ENCODE data around the gene ZBTB11.
"Not testable (repeated sequence)": the region's sequence is repeated elsewhere in the genome, so short reads cannot be mapped to it uniquely, and the experiment has no call there.

ZBTB11 gene

GRCh38 chr3:101615525-101615924, 61.4 kb downstream of the ZBTB11 start:
- no peak overlapping the region for H3K4me3 ChIP-seq (replicated peaks; ENCODE audit: low read depth, low read length)
- no peak for TF ChIP-seq CTCF (IDR thresholded peaks at IDR 0.05; ENCODE audit: low read depth, low read length, missing control alignments)
- no peak for DNase-seq (ENCODE audit: extremely low read depth, low read depth)

GRCh38 chr3:101613014-101613413, 63.9 kb downstream of the ZBTB11 start:
- not testable (repeated sequence) for H3K4me3 ChIP-seq (replicated peaks; ENCODE audit: low read depth, low read length); DNase-seq (ENCODE audit: extremely low read depth, low read depth)

- TF ChIP-seq CTCF (IDR thresholded peaks at IDR 0.05; ENCODE audit: low read depth, low read length, missing control alignments), result no peak
- DNase-seq (ENCODE audit: extremely low read depth, low read depth), result no peak
- H3K4me3 ChIP-seq (replicated peaks; ENCODE audit: low read depth, low read length), result no peak overlapping the region
Measured at GRCh38 chr3:101611023-101611422, 65.9 kb downstream of the ZBTB11 start.

- H3K4me3 ChIP-seq (replicated peaks; ENCODE audit: low read depth, low read length); DNase-seq (ENCODE audit: extremely low read depth, low read depth): not testable (repeated sequence)
Measured at GRCh38 chr3:101605398-101605797, 71.5 kb downstream of the ZBTB11 start.

- DNase-seq (ENCODE audit: extremely low read depth, low read depth), result no peak
- H3K4me3 ChIP-seq (replicated peaks; ENCODE audit: low read depth, low read length), result no peak overlapping the region
- TF ChIP-seq CTCF (IDR thresholded peaks at IDR 0.05; ENCODE audit: low read depth, low read length, missing control alignments), result no peak
Measured at GRCh38 chr3:101603184-101603583, 73.7 kb downstream of the ZBTB11 start.

- no peak for TF ChIP-seq CTCF (IDR thresholded peaks at IDR 0.05; ENCODE audit: low read depth, low read length, missing control alignments)
Measured at GRCh38 chr3:101602731-101603130, 74.2 kb downstream of the ZBTB11 start.

More at GRCh38 chr3:101602731-101603130, 74.2 kb downstream of the ZBTB11 start:
- H3K4me3 ChIP-seq (replicated peaks; ENCODE audit: low read depth, low read length), result no peak overlapping the region
- no peak for DNase-seq (ENCODE audit: extremely low read depth, low read depth)
